ENCODE data around the gene ATRN. TPM values are rescaled to one million over a fixed set of nuclear protein-coding genes. Genes with fewer than 3 reads are reported as not detected.
A peak's percentile ranks its signal among the peaks of the same experiment; 100 is the strongest.
"Not testable (repeated sequence)": the region's sequence is repeated elsewhere in the genome, so short reads cannot be mapped to it uniquely, and the experiment has no call there.

ATRN gene
- total RNA-seq (48.1 TPM), polyA plus RNA-seq (ENCODE audit: insufficient read depth, low read depth, low replicate concordance) (15.7 TPM)
- long read RNA-seq, donor 1, partial matches to known transcripts, result 0 of 1 reads
- long read RNA-seq, donor 1, other reads (novel, unspliced or antisense), result 0 of 1 reads
- long read RNA-seq, donor 2, partial matches to known transcripts, result 9 of 12 reads
- long read RNA-seq, donor 2, other reads (novel, unspliced or antisense), result 0 of 12 reads
- long read RNA-seq, donor 3, full-length matches to known transcripts, result 4 of 15 reads
- long read RNA-seq, donor 3, partial matches to known transcripts, result 11 of 15 reads
- long read RNA-seq, donor 3, other reads (novel, unspliced or antisense), result 0 of 15 reads
- long read RNA-seq, donor 4, full-length matches to known transcripts, result 6 of 11 reads
- long read RNA-seq, donor 4, partial matches to known transcripts, result 5 of 11 reads
- long read RNA-seq, donor 4, other reads (novel, unspliced or antisense), result 0 of 11 reads
- long read RNA-seq, donor 5, result 0 reads
- long read RNA-seq, donor 6, result 0 reads
- long read RNA-seq, donor 7, transcript ATRN-202 (25 exons, 3,921 nt), result major isoform, 7 of 26 reads
- long read RNA-seq, donor 7, partial matches to known transcripts, result 2 of 26 reads
- long read RNA-seq, donor 7, other reads (novel, unspliced or antisense), result 17 of 26 reads
- long read RNA-seq, donor 8, partial matches to known transcripts, result 5 of 7 reads
- long read RNA-seq, donor 8, other reads (novel, unspliced or antisense), result 0 of 7 reads
- long read RNA-seq, donor 9, result 0 reads
- long read RNA-seq, donor 10, partial matches to known transcripts, result 5 of 6 reads
- long read RNA-seq, donor 10, other reads (novel, unspliced or antisense), result 0 of 6 reads

- Histone ChIP-seq H3K9me3 (ENCODE audit: control insufficient read depth in 2 of 3, insufficient read depth in 1 of 3, low read length in 3 of 3) (no peaks in the 10 kb centered on the region), H3K4me1 (ENCODE audit: control insufficient read depth in 2 of 3, insufficient read depth in 2 of 3, low read depth in 1 of 3, low read length in 3 of 3) (peaks cover 0 to 22% (median 16%) of the 10 kb centered on the region in 3 donors), H3K27ac (ENCODE audit: low read depth in 2 of 2, low read length in 2 of 2) (peak within 1 kb of the TSS; percentile 75 to 79), H3K36me3 (ENCODE audit: control insufficient read depth in 2 of 3, insufficient read depth in 3 of 3, low read length in 3 of 3) (no peaks in the 10 kb centered on the region), H3K4me3 (ENCODE audit: low read length in 3 of 3) (peak within 1 kb of the TSS; percentile 67 to 78 (median 73)), H3K9ac (ENCODE audit: low read length in 3 of 3) (peak within 1 kb of the TSS; percentile 62 to 82 (median 70)), H3K27me3 (ENCODE audit: control insufficient read depth, insufficient read depth, low read length) (no peaks in the 10 kb centered on the region)
- intact Hi-C loops (cut with DNase I), result no loop called here
- FAIRE-seq (no peak), DNase-seq (peak; percentile 94 to 97 (median 96))
- TF ChIP-seq, protein P1, sequence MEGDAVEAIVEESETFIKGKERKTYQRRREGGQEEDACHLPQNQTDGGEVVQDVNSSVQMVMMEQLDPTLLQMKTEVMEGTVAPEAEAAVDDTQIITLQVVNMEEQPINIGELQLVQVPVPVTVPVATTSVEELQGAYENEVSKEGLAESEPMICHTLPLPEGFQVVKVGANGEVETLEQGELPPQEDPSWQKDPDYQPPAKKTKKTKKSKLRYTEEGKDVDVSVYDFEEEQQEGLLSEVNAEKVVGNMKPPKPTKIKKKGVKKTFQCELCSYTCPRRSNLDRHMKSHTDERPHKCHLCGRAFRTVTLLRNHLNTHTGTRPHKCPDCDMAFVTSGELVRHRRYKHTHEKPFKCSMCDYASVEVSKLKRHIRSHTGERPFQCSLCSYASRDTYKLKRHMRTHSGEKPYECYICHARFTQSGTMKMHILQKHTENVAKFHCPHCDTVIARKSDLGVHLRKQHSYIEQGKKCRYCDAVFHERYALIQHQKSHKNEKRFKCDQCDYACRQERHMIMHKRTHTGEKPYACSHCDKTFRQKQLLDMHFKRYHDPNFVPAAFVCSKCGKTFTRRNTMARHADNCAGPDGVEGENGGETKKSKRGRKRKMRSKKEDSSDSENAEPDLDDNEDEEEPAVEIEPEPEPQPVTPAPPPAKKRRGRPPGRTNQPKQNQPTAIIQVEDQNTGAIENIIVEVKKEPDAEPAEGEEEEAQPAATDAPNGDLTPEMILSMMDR (IDR thresholded peaks at IDR 0.05; ENCODE audit: borderline replicate concordance, extremely low read depth, insufficient read depth), result no peak
Observed at GRCh38 chr20:3470627-3471396, at the start of gene ATRN. Gene ATRN, plus strand, starts transcription at chr20:3471018. Its CDS starts 90 bp downstream, at chr20:3471108.

DNA sequence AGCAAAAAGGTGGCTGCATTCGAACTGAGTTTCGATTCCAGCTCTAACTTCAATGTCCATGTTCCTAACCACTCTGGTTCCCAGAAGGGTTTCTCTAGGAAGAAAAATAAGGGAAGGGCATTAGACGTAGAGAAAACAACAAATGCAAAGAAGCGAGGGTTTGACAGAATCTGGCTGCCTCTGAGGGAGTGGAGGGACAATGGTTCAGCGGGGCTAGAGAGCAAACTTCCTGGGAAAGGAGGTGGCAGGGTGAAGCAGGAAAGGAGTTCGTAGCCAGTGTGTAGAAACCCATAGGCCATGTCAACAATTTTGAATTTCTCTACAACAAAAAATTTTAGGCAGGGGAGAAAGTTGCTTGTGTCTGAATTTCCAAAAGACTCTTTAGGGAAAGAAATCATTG, 48.8 kb upstream of the ATRN start:
- TF ChIP-seq, protein P1 (IDR thresholded peaks at IDR 0.05; ENCODE audit: borderline replicate concordance, extremely low read depth, insufficient read depth), result no peak
- no peak overlapping the region for H3K9ac ChIP-seq (ENCODE audit: low read length in 3 of 3)
- intact Hi-C loops (cut with DNase I), result no loop called here

DNA sequence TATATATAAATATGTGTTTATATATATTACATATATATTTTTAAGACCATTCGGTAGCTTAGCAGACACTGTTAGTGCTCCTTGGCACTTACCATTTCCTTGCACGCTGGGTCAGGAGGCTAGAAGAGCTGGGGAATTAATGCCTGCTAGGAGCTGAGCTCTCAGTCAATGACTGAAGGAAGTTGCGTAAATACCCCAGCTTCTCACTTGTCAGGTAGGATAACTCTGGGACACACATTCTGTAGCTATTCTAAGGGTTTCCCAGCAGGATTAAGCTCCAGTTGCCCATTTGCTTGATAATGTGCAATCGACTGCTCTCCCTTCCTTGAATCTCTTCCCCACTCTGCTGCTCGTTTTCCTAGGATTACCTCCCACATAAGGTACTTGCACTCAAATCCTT, 47.7 kb upstream of the ATRN start:
- intact Hi-C loops (cut with DNase I), result no loop called here
- Histone ChIP-seq H3K36me3 (ENCODE audit: control insufficient read depth in 2 of 3, insufficient read depth in 3 of 3, low read length in 3 of 3) (no peaks in the 10 kb centered on the region), H3K27me3 (ENCODE audit: control insufficient read depth, insufficient read depth, low read length) (no peaks in the 10 kb centered on the region), H3K4me1 (ENCODE audit: control insufficient read depth in 2 of 3, insufficient read depth in 2 of 3, low read depth in 1 of 3, low read length in 3 of 3) (no peaks in the 10 kb centered on the region), H3K27ac (ENCODE audit: low read depth in 2 of 2, low read length in 2 of 2) (no peak overlapping the region), H3K4me3 (ENCODE audit: low read length in 3 of 3) (no peak overlapping the region), H3K9me3 (ENCODE audit: control insufficient read depth in 2 of 3, insufficient read depth in 1 of 3, low read length in 3 of 3) (no peaks in the 10 kb centered on the region), H3K9ac (ENCODE audit: low read length in 3 of 3) (no peak overlapping the region)
- FAIRE-seq, result no peak
- no peak for DNase-seq
- TF ChIP-seq, protein P1 (IDR thresholded peaks at IDR 0.05; ENCODE audit: borderline replicate concordance, extremely low read depth, insufficient read depth), result no peak

More for the DNA sequence above, 48.8 kb upstream of the ATRN start:
- Histone ChIP-seq H3K4me1 (ENCODE audit: control insufficient read depth in 2 of 3, insufficient read depth in 2 of 3, low read depth in 1 of 3, low read length in 3 of 3) (no peaks in the 10 kb centered on the region), H3K9me3 (ENCODE audit: control insufficient read depth in 2 of 3, insufficient read depth in 1 of 3, low read length in 3 of 3) (no peaks in the 10 kb centered on the region), H3K27me3 (ENCODE audit: control insufficient read depth, insufficient read depth, low read length) (no peaks in the 10 kb centered on the region), H3K4me3 (ENCODE audit: low read length in 3 of 3) (no peak overlapping the region), H3K36me3 (ENCODE audit: control insufficient read depth in 2 of 3, insufficient read depth in 3 of 3, low read length in 3 of 3) (no peaks in the 10 kb centered on the region), H3K27ac (ENCODE audit: low read depth in 2 of 2, low read length in 2 of 2) (no peak overlapping the region)
- DNase-seq, result no peak
- no peak for FAIRE-seq

- H3K4me1 ChIP-seq (ENCODE audit: control insufficient read depth in 2 of 3, insufficient read depth in 2 of 3, low read depth in 1 of 3, low read length in 3 of 3); H3K9ac ChIP-seq (ENCODE audit: low read length in 3 of 3); H3K27ac ChIP-seq (ENCODE audit: low read depth in 2 of 2, low read length in 2 of 2); DNase-seq; H3K9me3 ChIP-seq (ENCODE audit: control insufficient read depth in 2 of 3, insufficient read depth in 1 of 3, low read length in 3 of 3); H3K36me3 ChIP-seq (ENCODE audit: control insufficient read depth in 2 of 3, insufficient read depth in 3 of 3, low read length in 3 of 3); intact Hi-C loops (cut with DNase I); H3K27me3 ChIP-seq (ENCODE audit: control insufficient read depth, insufficient read depth, low read length); FAIRE-seq; H3K4me3 ChIP-seq (ENCODE audit: low read length in 3 of 3): not testable (repeated sequence)
Observed at GRCh38 chr20:3426766-3427165, 44.1 kb upstream of the ATRN start.
